Heart right ventricle (tissue), 16 donors: ENCODE data around the gene AMZ1. TPM values are rescaled to one million over a fixed set of nuclear protein-coding genes. Genes with fewer than 3 reads are reported as not detected.
"Not testable (repeated sequence)": the region's sequence is repeated elsewhere in the genome, so short reads cannot be mapped to it uniquely, and the experiment has no call there.

Experiments used
- ATAC-seq, 8 donors: fragments of 200-7000 bp; cut with Tn5 transposase; one replicate each; pipeline ENCODE4 v1.9.1; 2020; ENCODE audit warnings: mild to moderate bottlenecking in 8 of 8, moderate library complexity in 8 of 8, moderate number of reproducible peaks in 1 of 8
- DNase-seq, 2 donors: peaks; one replicate each; pipeline ENCODE4 v3.0.0-alpha.2; 2020
- H3K27ac ChIP-seq, 10 donors: fragments of 200-600 bp; sonication (generic) in 2 of 10; one replicate each; pipeline versions ENCODE4 v1.5.0 to v1.8.0; 2020 to 2022; ENCODE audit warnings: mild to moderate bottlenecking in 3 of 10
- H3K27me3 ChIP-seq, 7 donors: fragments of 200-600 bp; one replicate each; pipeline ENCODE4 v1.8.0; 2021 to 2022; ENCODE audit warnings: mild to moderate bottlenecking in 2 of 7
- H3K36me3 ChIP-seq, 9 donors: fragments of 200-600 bp; sonication (generic) in 1 of 9; one replicate each; pipeline versions ENCODE4 v1.5.0 to v1.8.0; 2020 to 2022; ENCODE audit warnings: mild to moderate bottlenecking in 2 of 9
- H3K4me1 ChIP-seq, 9 donors: fragments of 200-600 bp; sonication (generic) in 1 of 9; one replicate each; pipeline versions ENCODE4 v1.5.0 to v1.8.0; 2020 to 2022; ENCODE audit warnings: mild to moderate bottlenecking in 4 of 9
- H3K4me3 ChIP-seq, 10 donors: fragments of 200-600 bp; sonication (generic) in 2 of 10; one replicate each; pipeline versions ENCODE4 v1.5.0 to v1.8.0; 2020 to 2022; ENCODE audit warnings: mild to moderate bottlenecking in 7 of 10, moderate library complexity in 2 of 10
- H3K9me3 ChIP-seq, 11 donors: fragments of 200-600 bp in 10 of 11; sonication (generic) in 2 of 11; one replicate each; pipeline versions ENCODE4 v1.5.0 to v1.8.0; 2013 to 2022; ENCODE audit warnings: mild to moderate bottlenecking in 2 of 11, control low read depth in 1 of 11, moderate library complexity in 1 of 11
- CTCF ChIP-seq, 9 donors: fragments of 200-600 bp; sonication (generic) in 2 of 9; IDR thresholded peaks; one replicate each; pipeline versions ENCODE4 v1.5.0 to v1.8.0; 2021 to 2022; ENCODE audit warnings: antibody characterized with exemption in 9 of 9, mild to moderate bottlenecking in 5 of 9, moderate library complexity in 1 of 9
- WGBS, 2 donors: extraction: QIAGEN DNeasy Blood & Tissue Kit; methylation state at CpG; one replicate each; pipeline ENCODE4 v1.1.7; 2013; ENCODE audit warnings: inconsistent platforms in 1 of 2; 5-methylcytosine and 5-hydroxymethylcytosine counted together
- intact Hi-C, 10 donors: fragments of 100-400 bp; cut with DNase I; formaldehyde crosslinking; loops; one replicate each; pipeline versions ENCODE4 v1.11.1 to v1.14.2; 2022
- polyA plus RNA-seq, 2 donors: library from polyadenylated mRNA; stranded (reverse); fragments of 200-250 nt; gene quantifications; one replicate each; pipeline ENCODE4 v1.2.3, GENCODE V29; 2013
- total RNA-seq, 10 donors: library from RNA; stranded (reverse); fragmentation: NEBNext Ultra II Directional in 3 of 10; extraction: Animal tissue kit (Norgen Biotek cat#: 25700) in 3 of 10; gene quantifications; one replicate each; pipeline versions ENCODE4 v1.2.1 to v1.2.4, GENCODE V29; 2021 to 2023
- donor health status: Arrhythmogenic right ventricular cardiomyopathy.
- donor health status: ischemic (EF 13 %, LVEDD 7.1; RV severe dilation, severe dysfunction).
- donor health status: healthy with polysubstance abuse.
- donor health status: DM: no; HTN: yes; CAD: no.
- donor health status: DM: no; HTN: no; CAD: no.
- donor health status: ischemic (EF 25% LVEDD 6.9; RV normal size, moderate dysfunction).
- donor health status: ischemic (EF 25% LVEDD 5.7; RV mildly dilated, moderate dysfunction).
- donor health status: healthy.
- donor health status: DM: yes; HTN: yes; CAD: no.
- donor health status: Ischemic cardiomyopathy.
- donor health status: ischemic (EF 35%, LVEDD 5.7; RV mildly dilated, moderate dysfunction).
- donor health status: nonischemic (EF 11% LVEDD 7.7; RV severe dilation, severe dysfunction).
- donor health status: DM: yes; HTN: yes; CAD: no.
- donor health status: PGD.
- donor health status: ischemic (EF 29% LVEDD 5.4; RV normal size, mild dysfunction).
- donor health status: nonischemic (EF 23%, LVEDD 6.1; RV moderate dilation, normal function).

Gene AMZ1
- total and polyA plus RNA-seq, 12 donors, result 0.04 to 0.11 (median 0.07) TPM; not detected in 4

DNA sequence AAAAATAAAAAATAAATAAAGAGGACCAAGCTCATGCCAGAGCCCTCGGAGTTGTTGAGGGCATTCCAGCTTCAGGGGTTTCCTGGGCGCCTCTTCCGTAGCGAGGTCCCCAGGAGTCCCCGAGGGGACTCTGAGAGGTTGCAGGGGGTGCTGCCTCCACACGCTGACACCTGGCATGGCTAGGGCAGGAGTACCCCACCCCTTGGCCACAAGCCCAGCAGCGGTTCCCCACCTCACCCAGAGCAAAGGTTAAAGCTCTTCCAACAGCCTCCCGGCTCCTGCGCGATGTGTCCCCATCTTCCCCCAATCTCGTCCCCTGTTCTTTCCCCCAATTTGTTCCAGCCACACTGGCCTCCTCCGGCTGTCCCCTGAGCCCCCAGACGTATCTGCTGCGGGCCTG is 4.5 kb downstream of the AMZ1 start:
- no peak for DNase-seq
- no peak overlapping the region for H3K27ac ChIP-seq
- WGBS, 2 donors, result 91% methylated on average over 14 of the region's 14 CpGs
- no peak for ATAC-seq
- peaks cover 0 to 31% (median 22%) of the 10 kb centered on the region in 7 donors for H3K27me3 ChIP-seq
- H3K4me3 ChIP-seq, result no peak overlapping the region
- H3K36me3 ChIP-seq, result no peaks in the 10 kb centered on the region
- H3K4me1 ChIP-seq, result peaks cover 6 to 29% (median 13%) of the 10 kb centered on the region in 9 donors
- H3K9me3 ChIP-seq, result no peaks in the 10 kb centered on the region
- no peak for TF ChIP-seq CTCF (IDR thresholded peaks at IDR 0.05)
- intact Hi-C loops, result no loop called here

- H3K4me3 ChIP-seq, H3K36me3 ChIP-seq, DNase-seq, intact Hi-C loops, H3K27ac ChIP-seq, H3K9me3 ChIP-seq: not testable (repeated sequence)
- peaks cover 2 to 22% (median 7%) of the 10 kb centered on the region in 9 donors for H3K4me1 ChIP-seq
- WGBS, 2 donors, result 89 to 90% methylated on average over 19 of the region's 19 CpGs
- peaks cover 0 to 23% (median 12%) of the 10 kb centered on the region in 7 donors for H3K27me3 ChIP-seq
- ATAC-seq, result peak in 1 of 8 donors; percentile 25
These were observed 5.6 kb downstream of the AMZ1 start for GRCh38 chr7:2693420-2694121.

GRCh38 chr7:2694122-2694436 is 6.1 kb downstream of the AMZ1 start:
- H3K36me3 ChIP-seq, H3K4me3 ChIP-seq, DNase-seq, ATAC-seq, H3K9me3 ChIP-seq, intact Hi-C loops, H3K27ac ChIP-seq: not testable (repeated sequence)
- H3K27me3 ChIP-seq, result peaks cover 0 to 23% (median 7%) of the 10 kb centered on the region in 7 donors
- WGBS, 2 donors, result 69 to 77% methylated on average over 8 of the region's 8 CpGs
- peaks cover 0 to 20% (median 4%) of the 10 kb centered on the region in 9 donors for H3K4me1 ChIP-seq

GRCh38 chr7:2698581-2699288 is 10.7 kb downstream of the AMZ1 start:
- Histone ChIP-seq H3K36me3 (no peaks in the 10 kb centered on the region), H3K4me3 (no peak overlapping the region), H3K27ac (no peak overlapping the region), H3K9me3 (no peaks in the 10 kb centered on the region), H3K4me1 (peaks cover 0 to 7% (median 0%) of the 10 kb centered on the region in 9 donors), H3K27me3 (peaks cover 0 to 17% (median 0%) of the 10 kb centered on the region in 7 donors)
- DNase-seq (no peak), ATAC-seq (no peak)
- TF ChIP-seq CTCF (IDR thresholded peaks at IDR 0.05), result no peak
- WGBS, 2 donors, result 71 to 72% methylated on average over 18 of the region's 18 CpGs
- intact Hi-C loops, result no loop called here

- intact Hi-C loops, result no loop called here
These were observed 11.3 kb downstream of the AMZ1 start for GRCh38 chr7:2699289-2699620.

More at GRCh38 chr7:2699289-2699620, 11.3 kb downstream of the AMZ1 start:
- DNase-seq (no peak), ATAC-seq (no peak)
- Histone ChIP-seq H3K27ac (no peak overlapping the region), H3K9me3 (no peaks in the 10 kb centered on the region), H3K36me3 (no peaks in the 10 kb centered on the region), H3K4me3 (no peak overlapping the region), H3K27me3 (peaks cover 0 to 17% (median 0%) of the 10 kb centered on the region in 7 donors), H3K4me1 (peaks cover 0 to 7% (median 0%) of the 10 kb centered on the region in 9 donors)
- WGBS, 2 donors, result 77 to 84% methylated on average over 15 of the region's 15 CpGs
- TF ChIP-seq CTCF (IDR thresholded peaks at IDR 0.05), result no peak
